Mesenchymal stem cell (in vitro differentiated cells and primary cell): ENCODE data around the gene VPS16.

Experiments used
- DNase-seq: peaks from one replicate; pipeline ENCODE4 v3.0.0-alpha.2; 2013
- H2AFZ ChIP-seq: one replicate; pipeline ENCODE4 v1.6.1; 2013; ENCODE audit warnings: low read depth, mild to moderate bottlenecking, control low read depth, inconsistent platforms, low read length, moderate library complexity
- H2AK5ac ChIP-seq: 2 replicates; pipeline ENCODE4 v1.6.1; 2013; ENCODE audit warnings: low read length, moderate library complexity, mild to moderate bottlenecking, inconsistent platforms; ENCODE audit not compliant: severe bottlenecking
- H2BK120ac ChIP-seq: one replicate; pipeline ENCODE4 v1.6.1; 2013; ENCODE audit warnings: low read depth, mild to moderate bottlenecking, inconsistent platforms, low read length, moderate library complexity
- H2BK12ac ChIP-seq, 2 experiments: one replicate each; pipeline ENCODE4 v1.6.1; 2013; ENCODE audit warnings: inconsistent platforms in 2 of 2, low read length in 2 of 2, mild to moderate bottlenecking in 2 of 2, moderate library complexity in 2 of 2, control low read depth in 1 of 2
- H2BK15ac ChIP-seq: one replicate; pipeline ENCODE4 v1.6.1; 2013; ENCODE audit warnings: mild to moderate bottlenecking, low read depth, inconsistent platforms; ENCODE audit not compliant: poor library complexity, severe bottlenecking
- H2BK5ac ChIP-seq: 2 replicates; pipeline ENCODE4 v1.6.1; 2013; ENCODE audit warnings: low read depth, mild to moderate bottlenecking, low read length, control low read depth, inconsistent platforms; ENCODE audit not compliant: poor library complexity, severe bottlenecking
- H3K14ac ChIP-seq, 2 experiments: one replicate each; pipeline ENCODE4 v1.6.1; 2013; ENCODE audit warnings: inconsistent platforms in 2 of 2, low read length in 2 of 2, control low read depth in 1 of 2, mild to moderate bottlenecking in 1 of 2, moderate library complexity in 1 of 2
- H3K18ac ChIP-seq, 2 experiments: one replicate each; pipeline ENCODE4 v1.6.1; 2013; ENCODE audit warnings: inconsistent platforms in 2 of 2, low read length in 2 of 2, control low read depth in 1 of 2, low read depth in 1 of 2, mild to moderate bottlenecking in 1 of 2
- H3K23ac ChIP-seq, 2 experiments: one replicate each; pipeline ENCODE4 v1.6.1; 2013; ENCODE audit warnings: inconsistent platforms in 2 of 2, low read length in 2 of 2, mild to moderate bottlenecking in 2 of 2, moderate library complexity in 2 of 2, control low read depth in 1 of 2
- H3K27ac ChIP-seq: 2 replicates; pipeline ENCODE4 v1.5.1; 2013; ENCODE audit warnings: mild to moderate bottlenecking, moderate library complexity, low read length, control low read depth, inconsistent platforms; ENCODE audit not compliant: poor library complexity, severe bottlenecking
- H3K27me3 ChIP-seq, 2 experiments: 2 replicates each; pipeline versions ENCODE4 v1.6.1 to v1.7.0; 2013; ENCODE audit warnings: low read length in 2 of 2, mild to moderate bottlenecking in 2 of 2, moderate library complexity in 2 of 2, control low read depth in 1 of 2, inconsistent platforms in 1 of 2; ENCODE audit not compliant: control insufficient read depth in 1 of 2, insufficient read depth in 1 of 2
- H3K36me3 ChIP-seq, 2 experiments: 2 replicates each; pipeline versions ENCODE4 v1.6.1 to v1.7.0; 2013; ENCODE audit warnings: low read length in 2 of 2, control low read depth in 1 of 2, inconsistent platforms in 1 of 2, low read depth in 1 of 2, mild to moderate bottlenecking in 1 of 2; ENCODE audit not compliant: insufficient read depth in 2 of 2, control insufficient read depth in 1 of 2
- H3K4ac ChIP-seq, 2 experiments: one replicate each; pipeline ENCODE4 v1.6.1; 2013; ENCODE audit warnings: inconsistent platforms in 2 of 2, low read length in 2 of 2, mild to moderate bottlenecking in 2 of 2, moderate library complexity in 2 of 2, control low read depth in 1 of 2, low read depth in 1 of 2
- H3K4me1 ChIP-seq: 2 replicates; pipeline ENCODE4 v1.6.1; 2013; ENCODE audit warnings: low read depth, low read length, control low read depth; ENCODE audit not compliant: control insufficient read depth, insufficient read depth
- H3K4me2 ChIP-seq: 2 replicates; pipeline ENCODE4 v1.6.1; 2013; ENCODE audit warnings: low read length, mild to moderate bottlenecking, inconsistent platforms; ENCODE audit not compliant: poor library complexity, severe bottlenecking
- H3K4me3 ChIP-seq, 2 experiments: 2 replicates each; pipeline versions ENCODE4 v1.5.1 to v1.7.0; 2013; ENCODE audit warnings: low read length in 2 of 2, mild to moderate bottlenecking in 2 of 2, control low read depth in 1 of 2, low read depth in 1 of 2; ENCODE audit not compliant: insufficient read depth in 1 of 2
- H3K79me1 ChIP-seq: replicated peaks from 2 replicates; pipeline ENCODE4 v1.6.1; 2013; ENCODE audit warnings: mild to moderate bottlenecking, control low read depth, low read length, inconsistent platforms; ENCODE audit not compliant: poor library complexity, severe bottlenecking
- H3K9ac ChIP-seq: 2 replicates; pipeline ENCODE4 v1.7.0; 2013; ENCODE audit warnings: mild to moderate bottlenecking, low read length, moderate library complexity
- H3K9me3 ChIP-seq: 2 replicates; pipeline ENCODE4 v1.7.0; 2013; ENCODE audit warnings: mild to moderate bottlenecking, low read length; ENCODE audit not compliant: control insufficient read depth
- H4K8ac ChIP-seq: one replicate; pipeline ENCODE4 v1.6.1; 2013; ENCODE audit warnings: inconsistent platforms, mild to moderate bottlenecking, low read length, moderate library complexity
- H4K91ac ChIP-seq: one replicate; pipeline ENCODE4 v1.6.1; 2013; ENCODE audit warnings: mild to moderate bottlenecking, low read length, inconsistent platforms
- WGBS: methylation state at CpG from one replicate; pipeline ENCODE4 v1.1.7; 2013; ENCODE audit warnings: mixed read lengths; 5-methylcytosine and 5-hydroxymethylcytosine counted together

The VPS16 gene

GRCh38 chr20:2817891-2818595 lies 22.5 kb upstream of the VPS16 start:
- peaks cover 0 to 15% of the 10 kb centered on the region in 2 experiments for H3K27me3 ChIP-seq
- H4K91ac ChIP-seq, result no peak overlapping the region
- H3K79me1 ChIP-seq, result no peaks in the 10 kb centered on the region
- no peak overlapping the region for H2AFZ ChIP-seq
- 93% methylated on average over 7 of the region's 7 CpGs for WGBS
- H3K23ac ChIP-seq, result no peak overlapping the region
- H3K9me3 ChIP-seq, result no peaks in the 10 kb centered on the region
- no peak overlapping the region for H2BK15ac ChIP-seq
- peaks cover 40% of the 10 kb centered on the region for H3K4me1 ChIP-seq
- no peak overlapping the region for H2BK5ac ChIP-seq
- no peak overlapping the region for H3K18ac ChIP-seq
- H3K4ac ChIP-seq, result no peak overlapping the region
- no peak overlapping the region for H3K14ac ChIP-seq
- no peaks in the 10 kb centered on the region for H3K36me3 ChIP-seq
- no peak overlapping the region for H3K4me2 ChIP-seq
- DNase-seq, result no peak
- H3K27ac ChIP-seq, result no peak overlapping the region
- no peak overlapping the region for H3K9ac ChIP-seq
- H4K8ac ChIP-seq, result no peak overlapping the region
- H2BK12ac ChIP-seq, result no peak overlapping the region
- no peak overlapping the region for H2AK5ac ChIP-seq
- H3K4me3 ChIP-seq, result no peak overlapping the region
- no peak overlapping the region for H2BK120ac ChIP-seq

GRCh38 chr20:2820084-2820895 lies 20.3 kb upstream of the VPS16 start:
- Histone ChIP-seq H3K23ac (no peak overlapping the region), H3K9ac (peak overlapping the region; percentile 49), H3K36me3 (no peaks in the 10 kb centered on the region), H4K91ac (no peak overlapping the region), H2BK5ac (no peak overlapping the region), H3K9me3 (no peaks in the 10 kb centered on the region), H2BK12ac (peak overlapping the region in 1 of 2 experiments; percentile 88), H3K14ac (peak overlapping the region in 1 of 2 experiments; percentile 77), H2BK15ac (peak overlapping the region; percentile 60), H3K4me1 (peaks cover 28% of the 10 kb centered on the region), H3K4me3 (peak overlapping the region in 1 of 2 experiments; percentile 5), H3K4me2 (peak overlapping the region; percentile 65), H3K4ac (peak overlapping the region in 1 of 2 experiments; percentile 43), H2BK120ac (no peak overlapping the region), H2AFZ (peak overlapping the region; percentile 18), H3K27ac (no peak overlapping the region), H2AK5ac (no peak overlapping the region), H4K8ac (peak overlapping the region; percentile 57), H3K27me3 (peaks cover 0 to 15% of the 10 kb centered on the region in 2 experiments), H3K18ac (peak overlapping the region; percentile 33 to 60), H3K79me1 (no peaks in the 10 kb centered on the region)
- WGBS, result 39% methylated on average over 31 of the region's 32 CpGs
- no peak for DNase-seq

DNA sequence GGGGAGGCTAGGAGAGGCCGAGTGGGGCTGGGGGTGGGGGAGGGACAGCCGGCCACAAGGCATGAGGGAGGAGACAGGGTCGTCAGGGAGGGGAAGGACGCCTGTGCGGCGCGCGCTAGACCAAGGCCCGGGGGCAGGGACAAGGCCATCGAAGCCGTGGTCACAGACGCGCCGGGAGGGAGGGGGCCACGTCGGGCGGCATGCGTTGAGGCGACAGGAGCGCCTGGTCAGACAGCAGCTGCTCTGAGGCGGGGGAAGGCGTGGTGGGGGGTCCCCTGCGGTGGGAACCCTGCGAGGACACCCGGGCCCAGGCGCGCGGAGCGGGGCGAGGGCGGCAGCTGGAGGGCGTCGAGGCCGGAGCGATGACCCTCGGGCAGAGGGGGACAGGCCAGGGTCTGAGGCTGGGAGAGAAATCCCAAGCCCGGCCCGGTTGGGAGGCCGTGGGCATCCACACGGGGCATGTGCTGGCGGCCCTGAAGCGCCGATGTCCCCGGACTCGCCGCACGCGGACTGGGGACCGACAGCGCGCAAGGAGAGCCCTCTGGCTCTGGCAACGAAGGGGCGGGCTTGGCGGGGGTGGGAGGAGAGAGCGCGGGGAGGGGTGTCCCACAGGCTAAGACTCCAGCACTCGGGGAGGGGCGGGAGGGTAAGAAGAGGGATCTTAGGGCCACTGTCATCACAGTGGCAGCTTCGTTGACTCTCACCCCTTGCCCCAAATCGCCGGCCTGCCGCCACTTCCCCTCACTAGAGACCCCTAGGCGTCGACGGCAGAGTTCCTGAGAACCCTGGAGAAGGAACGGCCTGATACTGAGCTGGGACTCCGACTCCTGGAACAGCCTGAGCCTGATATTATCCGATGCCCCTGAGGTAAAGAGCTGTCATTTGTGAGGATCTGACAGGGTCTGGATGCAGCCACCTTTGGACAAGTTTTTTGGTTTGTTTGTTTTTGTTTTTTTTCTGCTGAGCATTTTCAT lies 19.4 kb upstream of the VPS16 start:
- Histone ChIP-seq H2BK5ac (no peak overlapping the region), H2BK12ac (peak overlapping the region; percentile 49 to 88), H3K14ac (peak overlapping the region in 1 of 2 experiments; percentile 78), H2BK15ac (no peak overlapping the region), H3K18ac (peak overlapping the region in 1 of 2 experiments; percentile 21), H3K4me3 (peak overlapping the region in 1 of 2 experiments; percentile 53), H3K79me1 (no peaks in the 10 kb centered on the region), H3K23ac (no peak overlapping the region), H4K91ac (peak overlapping the region; percentile 64), H4K8ac (no peak overlapping the region), H2AFZ (no peak overlapping the region), H3K9ac (peak overlapping the region; percentile 36), H3K36me3 (no peaks in the 10 kb centered on the region), H3K4me2 (no peak overlapping the region), H2BK120ac (no peak overlapping the region), H2AK5ac (no peak overlapping the region), H3K4me1 (peaks cover 22% of the 10 kb centered on the region), H3K9me3 (no peaks in the 10 kb centered on the region), H3K4ac (peak overlapping the region; percentile 26 to 54), H3K27ac (no peak overlapping the region), H3K27me3 (peaks cover 0 to 16% of the 10 kb centered on the region in 2 experiments)
- WGBS, result 59% methylated on average over 58 of the region's 68 CpGs
- DNase-seq, result no peak
